ENCODE measurements around the gene RRP1. TPM values are rescaled to one million over a fixed set of nuclear protein-coding genes. Genes with fewer than 3 reads are reported as not detected.

RRP1 gene
- total RNA-seq, 1 experiment from 2014 or later, result 53.9 TPM

- TF ChIP-seq ELF1 (IDR thresholded peaks at IDR 0.05; ENCODE audit: borderline replicate concordance, low read depth) (no peak), EZH2phosphoT487 (IDR thresholded peaks at IDR 0.05; ENCODE audit: borderline replicate concordance) (no peak), POLR2A (IDR thresholded peaks at IDR 0.05; ENCODE audit: borderline replicate concordance, extremely low read depth, insufficient read depth, insufficient read length) (no peak), SRF (IDR thresholded peaks at IDR 0.05; ENCODE audit: low read depth) (no peak), RAD21 (IDR thresholded peaks at IDR 0.05; ENCODE audit: low read depth) (no peak), REST (IDR thresholded peaks at IDR 0.05; ENCODE audit: low read depth) (no peak), ATF3 (IDR thresholded peaks at IDR 0.05) (no peak)
- Histone ChIP-seq H3K4me3 (replicated peaks in 1 of 2; ENCODE audit: low read depth in 1 of 2, low read length in 2 of 2) (no peak overlapping the region), H3K9me3 (ENCODE audit: control insufficient read depth in 1 of 2, insufficient read depth in 1 of 2, low read depth in 1 of 2, low read length in 2 of 2) (no peaks in the 10 kb centered on the region), H2AFZ (ENCODE audit: low read depth, low read length, poor library complexity, severe bottlenecking) (no peak overlapping the region), H3K27ac (ENCODE audit: low read depth, low read length) (no peak overlapping the region), H3K4me1 (ENCODE audit: control insufficient read depth in 1 of 2, insufficient read depth in 2 of 2, low read length in 2 of 2) (peaks cover 6 to 38% of the 10 kb centered on the region in 2 experiments; a peak in 3 of 4 replicates), H3K36me3 (ENCODE audit: control insufficient read depth in 1 of 2, insufficient read depth in 2 of 2, low read length in 2 of 2) (no peaks in the 10 kb centered on the region; a peak in 1 of 4 replicates), H3K79me2 (ENCODE audit: insufficient read depth, low read length) (peaks cover 14% of the 10 kb centered on the region), H3K4me2 (ENCODE audit: low read length) (no peak overlapping the region), H4K20me1 (ENCODE audit: insufficient read depth) (no peaks in the 10 kb centered on the region), H3K27me3 (ENCODE audit: insufficient read depth, low read length) (no peaks in the 10 kb centered on the region), H3K9me2 (ENCODE audit: insufficient read depth) (no peaks in the 10 kb centered on the region), H3K9ac (ENCODE audit: low read length) (no peak overlapping the region)
- BruUV-seq (replicated peaks), result no TSS peak
- ChIA-PET POLR2A (no interaction called here), CTCF (no interaction called here), RAD21 (ENCODE audit: low non-redundant PET in 1 of 2, low total read pairs in 2 of 2, uncharacterized antibody in 2 of 2, unreplicated experiment in 2 of 2) (no interaction called here)
- DNase-seq (ENCODE audit: low read depth, low spot score) (no peak), ATAC-seq (no peak)
- intact Hi-C loops (cut with micrococcal nuclease), result no loop called here
Observed at GRCh38 chr21:43779660-43780059, 9.7 kb upstream of the RRP1 start.

GRCh38 chr21:43781846-43782245 is 7.5 kb upstream of the RRP1 start:
- POLR2A ChIA-PET, result no interaction called here
- no peak for TF ChIP-seq POLR2A (IDR thresholded peaks at IDR 0.05; ENCODE audit: borderline replicate concordance, extremely low read depth, insufficient read depth, insufficient read length)
- no peak for TF ChIP-seq SRF (IDR thresholded peaks at IDR 0.05; ENCODE audit: low read depth)
- no peak for TF ChIP-seq EGR1 (IDR thresholded peaks at IDR 0.05; ENCODE audit: low read depth)
- no peak for TF ChIP-seq YY1 (IDR thresholded peaks at IDR 0.05; ENCODE audit: extremely low read depth, insufficient replicate concordance, low read depth, low read length)
- no peak for TF ChIP-seq CBX3 (IDR thresholded peaks at IDR 0.05; ENCODE audit: low read depth)
- TF ChIP-seq SIN3A (IDR thresholded peaks at IDR 0.05; ENCODE audit: low read depth), result no peak
- TF ChIP-seq CEBPB (IDR thresholded peaks at IDR 0.05; ENCODE audit: low read depth), result no peak
- TF ChIP-seq CTCF (IDR thresholded peaks at IDR 0.05 in 2 of 3, conservative IDR thresholded peaks at IDR 0.05 in 1 of 3; ENCODE audit: borderline replicate concordance in 1 of 3, insufficient read depth in 1 of 3, low read depth in 2 of 3, low read length in 2 of 3), result no peak

More at GRCh38 chr21:43781846-43782245, 7.5 kb upstream of the RRP1 start:
- H3K4me2 ChIP-seq (ENCODE audit: low read length), result no peak overlapping the region
- H3K36me3 ChIP-seq (ENCODE audit: control insufficient read depth in 1 of 2, insufficient read depth in 2 of 2, low read length in 2 of 2), result no peaks in the 10 kb centered on the region
- RAD21 ChIA-PET (ENCODE audit: low non-redundant PET in 1 of 2, low total read pairs in 2 of 2, uncharacterized antibody in 2 of 2, unreplicated experiment in 2 of 2), result no interaction called here
- H3K27me3 ChIP-seq (ENCODE audit: insufficient read depth, low read length), result no peaks in the 10 kb centered on the region
- peaks cover 3 to 29% of the 10 kb centered on the region in 2 experiments; a peak in 2 of 4 replicates for H3K4me1 ChIP-seq (ENCODE audit: control insufficient read depth in 1 of 2, insufficient read depth in 2 of 2, low read length in 2 of 2)
- DNase-seq (ENCODE audit: low read depth, low spot score) (no peak), ATAC-seq (no peak)
- H3K4me3 ChIP-seq (replicated peaks in 1 of 2; ENCODE audit: low read depth in 1 of 2, low read length in 2 of 2), result no peak overlapping the region
- H3K79me2 ChIP-seq (ENCODE audit: insufficient read depth, low read length), result no peaks in the 10 kb centered on the region
- no peak overlapping the region for H2AFZ ChIP-seq (ENCODE audit: low read depth, low read length, poor library complexity, severe bottlenecking)
- H3K9ac ChIP-seq (ENCODE audit: low read length), result no peak overlapping the region
- BruUV-seq (replicated peaks), result no TSS peak
- H4K20me1 ChIP-seq (ENCODE audit: insufficient read depth), result no peaks in the 10 kb centered on the region
- H3K27ac ChIP-seq (ENCODE audit: low read depth, low read length), result no peak overlapping the region
- H3K9me3 ChIP-seq (ENCODE audit: control insufficient read depth in 1 of 2, insufficient read depth in 1 of 2, low read depth in 1 of 2, low read length in 2 of 2), result no peaks in the 10 kb centered on the region
- no peaks in the 10 kb centered on the region for H3K9me2 ChIP-seq (ENCODE audit: insufficient read depth)
- intact Hi-C loops (cut with micrococcal nuclease), result no loop called here
- CTCF ChIA-PET, result no interaction called here
